Adrenal gland (tissue), 12 donors: Measurements from ENCODE around the gene CUX1. TPM values are rescaled to one million over a fixed set of nuclear protein-coding genes. Genes with fewer than 3 reads are reported as not detected.
A peak's percentile ranks its signal among the peaks of the same experiment; 100 is the strongest.

Experiments used
- DNase-seq, 7 donors: peaks; one replicate each; pipeline ENCODE4 v3.0.0-alpha.2; 2019 to 2020
- H3K27ac ChIP-seq, 5 donors: fragments of 200-600 bp; sonication (generic) in 4 of 5; 1 replicate in 3 of 5; 2 replicates in 2 of 5; pipeline versions ENCODE4 v1.5.1 to v1.8.0; 2016 to 2020; ENCODE audit warnings: mild to moderate bottlenecking in 1 of 5
- H3K27me3 ChIP-seq: fragments of 200-600 bp; 2 replicates; pipeline ENCODE4 v1.8.0; 2021
- H3K36me3 ChIP-seq, 2 donors: fragments of 200-600 bp; replicated peaks in 1 of 2; 1 replicate in 1 of 2; 2 replicates in 1 of 2; pipeline versions ENCODE4 v1.5.1 to v1.8.0; 2018 to 2022
- H3K4me1 ChIP-seq, 2 donors: fragments of 200-600 bp; replicated peaks in 1 of 2; 1 replicate in 1 of 2; 2 replicates in 1 of 2; pipeline versions ENCODE4 v1.5.1 to v1.8.0; 2018 to 2021
- H3K4me3 ChIP-seq, 4 donors: fragments of 200-600 bp; sonication (generic) in 3 of 4; one replicate each; pipeline ENCODE4 v1.5.1; 2016 to 2018
- H3K9me3 ChIP-seq, 3 donors: fragments of 200-600 bp; sonication (generic) in 1 of 3; replicated peaks in 1 of 3; 1 replicate in 2 of 3; 2 replicates in 1 of 3; pipeline versions ENCODE4 v1.5.1 to v1.8.0; 2016 to 2021
- CTCF ChIP-seq, 6 experiments: fragments of 450-650 bp in 4 of 6; fragments of 200-600 bp in 2 of 6; sonication (generic) in 1 of 6; IDR thresholded peaks; 1 replicate in 5 of 6; 2 replicates in 1 of 6; pipeline versions ENCODE4 v1.5.1 to v1.8.0; 2016 to 2021; ENCODE audit warnings: antibody characterized with exemption in 6 of 6, mild to moderate bottlenecking in 2 of 6, moderate library complexity in 1 of 6
- POLR2A ChIP-seq, 2 donors: fragments of 450-650 bp; IDR thresholded peaks; one replicate each; pipeline ENCODE4 v1.6.1; 2017; ENCODE audit warnings: antibody characterized with exemption in 2 of 2, mild to moderate bottlenecking in 2 of 2, moderate library complexity in 1 of 2
- WGBS, 4 donors: extraction: QIAGEN DNeasy Blood & Tissue Kit in 2 of 4; methylation state at CpG; one replicate each; pipeline versions ENCODE4 v1.1.5 to v1.1.7; 2013 to 2017; 5-methylcytosine and 5-hydroxymethylcytosine counted together
- intact Hi-C, 2 donors: fragments of 100-400 bp; cut with DNase I; formaldehyde crosslinking; loops; one replicate each; pipeline versions ENCODE4 v1.14.1 to v1.15.0; 2022 to 2023
- polyA plus RNA-seq, 3 donors: library from polyadenylated mRNA; stranded (reverse); fragments of 200-250 nt in 2 of 3; fragments of 350-450 nt in 1 of 3; fragmentation: Illumina TruSeq in 1 of 3; extraction: RNeasy Lipid Tissue Mini Kit (QIAGEN cat#74804) in 1 of 3; gene quantifications; one replicate each; pipeline ENCODE4 v1.2.3, GENCODE V29; 2013 to 2014
- total RNA-seq, 9 donors: library from RNA; depleted of rRNA in 4 of 9; stranded (reverse); fragments of >200 nt in 4 of 9; fragments of 120-200 nt in 1 of 9; fragmentation: NEBNext Ultra II Directional in 1 of 9; extraction: Animal tissue kit (Norgen Biotek cat#: 25700) in 1 of 9; gene quantifications; one replicate each; pipeline versions ENCODE4 v1.1.0 to v1.2.4, GENCODE V29; 2013 to 2023
- donor health status: healthy with polysubstance abuse.
- donor health status: Bipolar disorder and iron deficiency.
- donor health status: DM: yes; HTN: yes; CAD: no.
- donor health status: DM: no; HTN: no; CAD: no.
- donor health status: DM: no; HTN: no; CAD: no.
- donor health status: DM: yes; HTN: yes; CAD: no.

CUX1 gene
- total and polyA plus RNA-seq, 12 donors: 17.2 to 72.6 (median 58.3) TPM

GRCh38 chr7:102082693-102083368 lies 265.4 kb downstream of the CUX1 start:
- Histone ChIP-seq H3K27me3 (no peaks in the 10 kb centered on the region), H3K4me3 (no peak overlapping the region), H3K27ac (no peak overlapping the region), H3K36me3 (no peaks in the 10 kb centered on the region), H3K9me3 (peaks cover 0 to 7% (median 0%) of the 10 kb centered on the region in 3 donors), H3K4me1 (no peaks in the 10 kb centered on the region)
- DNase-seq: no peak
- intact Hi-C loops: no loop called here
- TF ChIP-seq POLR2A (IDR thresholded peaks at IDR 0.05) (no peak), CTCF (IDR thresholded peaks at IDR 0.05) (no peak)
- 81 to 91% (median 89%) methylated on average over 5 of the region's 5 CpGs for WGBS, 4 donors

GRCh38 chr7:102085218-102085772 lies 267.9 kb downstream of the CUX1 start:
- 89 to 95% (median 94%) methylated on average over 5 of the region's 5 CpGs for WGBS, 4 donors
- peak in 1 of 7 donors; percentile 17 for DNase-seq

GRCh38 chr7:102089175-102090098 lies 272.0 kb downstream of the CUX1 start:
- H3K4me1 ChIP-seq: no peaks in the 10 kb centered on the region
- no peak overlapping the region for H3K27ac ChIP-seq
- DNase-seq: peak in 2 of 7 donors; percentile 5 to 10
- intact Hi-C loops: no loop called here
- no peak for TF ChIP-seq POLR2A (IDR thresholded peaks at IDR 0.05)
- TF ChIP-seq CTCF (IDR thresholded peaks at IDR 0.05): no peak
- no peaks in the 10 kb centered on the region for H3K27me3 ChIP-seq
- no peaks in the 10 kb centered on the region for H3K36me3 ChIP-seq
- H3K4me3 ChIP-seq: no peak overlapping the region
- 84 to 90% (median 88%) methylated on average over 4 of the region's 4 CpGs for WGBS, 4 donors
- H3K9me3 ChIP-seq: peaks cover 0 to 7% (median 0%) of the 10 kb centered on the region in 3 donors

More at GRCh38 chr7:102085218-102085772, 267.9 kb downstream of the CUX1 start:
- Histone ChIP-seq H3K27ac (no peak overlapping the region), H3K4me3 (no peak overlapping the region), H3K27me3 (no peaks in the 10 kb centered on the region), H3K4me1 (no peaks in the 10 kb centered on the region), H3K9me3 (peaks cover 0 to 7% (median 0%) of the 10 kb centered on the region in 3 donors), H3K36me3 (no peaks in the 10 kb centered on the region)
- no peak for TF ChIP-seq POLR2A (IDR thresholded peaks at IDR 0.05)
- no peak for TF ChIP-seq CTCF (IDR thresholded peaks at IDR 0.05)
- intact Hi-C loops: no loop called here
